BE2C (cell line): ENCODE results near the gene MED15.

Source experiments
- DNase-seq: peaks from one replicate; pipeline ENCODE4 v3.0.0-alpha.2; 2020
- H3K27me3 ChIP-seq: fragments of 250-450 bp; sonication (Bioruptor Pico); 2 replicates; pipeline ENCODE4 v1.5.1; 2020; ENCODE audit warnings: mild to moderate bottlenecking
- H3K36me3 ChIP-seq: fragments of 250-450 bp; sonication (Bioruptor Pico); 2 replicates; pipeline ENCODE4 v1.5.1; 2020; ENCODE audit warnings: mild to moderate bottlenecking
- H3K4me1 ChIP-seq: fragments of 250-450 bp; sonication (Bioruptor Pico); 2 replicates; pipeline ENCODE4 v1.5.1; 2020
- H3K4me3 ChIP-seq: 2 replicates; pipeline ENCODE4 v1.5.1; 2011; ENCODE audit warnings: low read depth, low read length
- H3K9me3 ChIP-seq: fragments of 250-450 bp; sonication (Bioruptor Pico); 2 replicates; pipeline ENCODE4 v1.5.1; 2020
- TF ChIP-seq, protein P1 (sequence below): IDR thresholded peaks from 2 replicates; pipeline ENCODE4 v1.5.1; 2012; ENCODE audit warnings: mild to moderate bottlenecking, low read depth, low read length

The MED15 gene

DNA sequence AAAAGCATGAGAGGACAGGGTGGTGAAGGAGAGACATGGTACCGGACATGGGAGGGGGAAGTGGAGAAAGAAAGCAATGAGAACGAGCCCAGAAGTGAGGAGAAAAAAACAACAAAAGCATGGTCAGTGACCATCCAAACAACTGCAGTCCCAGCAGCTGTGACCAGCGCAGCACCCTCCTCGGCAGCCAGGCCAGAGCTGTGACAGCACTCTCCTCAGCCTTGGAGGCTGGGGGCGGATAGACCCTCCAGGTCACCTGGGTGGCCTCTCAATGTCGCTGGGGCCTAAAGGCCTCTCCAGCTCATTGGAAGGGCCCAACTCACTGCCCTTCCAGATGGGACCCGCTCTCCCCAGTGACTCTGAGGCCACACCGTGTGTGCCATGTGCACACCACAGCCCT lies 103.3 kb downstream of the MED15 start:
- Histone ChIP-seq H3K9me3 (no peaks in the 10 kb centered on the region), H3K4me1 (peaks cover 6% of the 10 kb centered on the region), H3K36me3 (no peaks in the 10 kb centered on the region), H3K27me3 (no peaks in the 10 kb centered on the region), H3K4me3 (no peak overlapping the region)
- TF ChIP-seq, protein P1, sequence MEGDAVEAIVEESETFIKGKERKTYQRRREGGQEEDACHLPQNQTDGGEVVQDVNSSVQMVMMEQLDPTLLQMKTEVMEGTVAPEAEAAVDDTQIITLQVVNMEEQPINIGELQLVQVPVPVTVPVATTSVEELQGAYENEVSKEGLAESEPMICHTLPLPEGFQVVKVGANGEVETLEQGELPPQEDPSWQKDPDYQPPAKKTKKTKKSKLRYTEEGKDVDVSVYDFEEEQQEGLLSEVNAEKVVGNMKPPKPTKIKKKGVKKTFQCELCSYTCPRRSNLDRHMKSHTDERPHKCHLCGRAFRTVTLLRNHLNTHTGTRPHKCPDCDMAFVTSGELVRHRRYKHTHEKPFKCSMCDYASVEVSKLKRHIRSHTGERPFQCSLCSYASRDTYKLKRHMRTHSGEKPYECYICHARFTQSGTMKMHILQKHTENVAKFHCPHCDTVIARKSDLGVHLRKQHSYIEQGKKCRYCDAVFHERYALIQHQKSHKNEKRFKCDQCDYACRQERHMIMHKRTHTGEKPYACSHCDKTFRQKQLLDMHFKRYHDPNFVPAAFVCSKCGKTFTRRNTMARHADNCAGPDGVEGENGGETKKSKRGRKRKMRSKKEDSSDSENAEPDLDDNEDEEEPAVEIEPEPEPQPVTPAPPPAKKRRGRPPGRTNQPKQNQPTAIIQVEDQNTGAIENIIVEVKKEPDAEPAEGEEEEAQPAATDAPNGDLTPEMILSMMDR, result no peak
- no peak for DNase-seq

DNA sequence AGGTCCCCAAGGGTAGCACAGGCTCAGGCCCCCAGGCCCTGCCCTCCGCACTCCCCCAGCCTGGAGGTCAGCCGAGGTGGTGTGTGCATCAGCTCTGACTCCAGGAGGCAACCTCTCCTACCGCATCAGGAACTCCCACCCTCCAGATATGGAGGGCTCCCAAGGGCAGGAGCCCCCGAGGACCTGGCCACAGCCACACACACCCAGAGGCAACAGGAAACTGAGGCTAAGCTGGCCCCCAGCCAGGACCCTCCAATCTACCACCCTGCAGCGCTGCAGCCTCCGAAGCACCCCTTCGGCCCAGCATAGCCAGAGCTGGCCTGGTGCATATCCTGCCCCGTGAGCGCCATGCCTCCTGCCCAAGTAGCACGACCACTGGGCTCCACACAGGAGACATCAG lies 104.0 kb downstream of the MED15 start:
- Histone ChIP-seq H3K4me3 (no peak overlapping the region), H3K9me3 (no peaks in the 10 kb centered on the region), H3K4me1 (peaks cover 6% of the 10 kb centered on the region), H3K36me3 (no peaks in the 10 kb centered on the region), H3K27me3 (no peaks in the 10 kb centered on the region)
- TF ChIP-seq, protein P1, result no peak
- no peak for DNase-seq

DNA sequence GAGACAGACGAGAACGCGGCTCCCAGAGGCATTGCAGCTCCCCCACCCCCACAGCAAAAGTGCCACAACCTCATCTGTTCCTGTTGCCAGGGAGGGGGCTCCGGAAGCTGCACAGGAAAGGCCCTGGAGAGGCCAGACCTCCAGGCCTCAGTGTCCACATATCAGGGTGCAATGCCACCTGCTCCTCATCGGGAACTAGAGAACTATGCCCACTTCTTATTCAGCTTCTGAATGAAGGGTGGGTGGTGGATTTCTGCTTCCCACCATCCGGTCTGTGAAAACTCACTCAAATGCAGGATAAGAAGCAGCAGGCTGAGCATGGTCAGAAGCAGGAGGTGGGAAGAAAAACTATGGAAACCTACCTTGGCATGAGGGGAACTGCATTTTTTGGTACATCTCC lies 105.9 kb downstream of the MED15 start:
- Histone ChIP-seq H3K36me3 (no peaks in the 10 kb centered on the region), H3K4me1 (no peaks in the 10 kb centered on the region), H3K9me3 (no peaks in the 10 kb centered on the region), H3K27me3 (no peaks in the 10 kb centered on the region), H3K4me3 (no peak overlapping the region)
- TF ChIP-seq, protein P1, result no peak
- no peak for DNase-seq

DNA sequence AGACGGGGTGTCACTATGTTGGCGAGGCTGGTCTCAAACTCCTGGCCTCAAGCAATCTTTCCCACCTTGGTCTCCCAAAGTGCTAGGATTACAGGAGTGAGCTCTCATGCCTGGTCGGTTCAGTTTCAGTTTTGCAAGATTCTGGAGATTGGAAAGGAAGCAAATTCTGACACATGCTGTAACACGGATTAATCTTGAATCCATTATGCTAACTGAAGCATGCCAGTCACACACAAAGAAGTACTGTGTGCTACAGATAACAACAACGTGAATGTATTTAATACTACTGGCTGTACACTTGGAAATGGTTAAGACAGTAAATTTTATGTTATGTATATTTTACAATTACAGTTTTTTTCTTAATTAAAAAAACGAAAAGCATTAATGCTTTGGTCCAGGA lies 107.6 kb downstream of the MED15 start:
- Histone ChIP-seq H3K36me3 (no peaks in the 10 kb centered on the region), H3K4me1 (no peaks in the 10 kb centered on the region), H3K9me3 (no peaks in the 10 kb centered on the region), H3K4me3 (no peak overlapping the region), H3K27me3 (no peaks in the 10 kb centered on the region)
- DNase-seq, result no peak
- TF ChIP-seq, protein P1, result no peak

DNA sequence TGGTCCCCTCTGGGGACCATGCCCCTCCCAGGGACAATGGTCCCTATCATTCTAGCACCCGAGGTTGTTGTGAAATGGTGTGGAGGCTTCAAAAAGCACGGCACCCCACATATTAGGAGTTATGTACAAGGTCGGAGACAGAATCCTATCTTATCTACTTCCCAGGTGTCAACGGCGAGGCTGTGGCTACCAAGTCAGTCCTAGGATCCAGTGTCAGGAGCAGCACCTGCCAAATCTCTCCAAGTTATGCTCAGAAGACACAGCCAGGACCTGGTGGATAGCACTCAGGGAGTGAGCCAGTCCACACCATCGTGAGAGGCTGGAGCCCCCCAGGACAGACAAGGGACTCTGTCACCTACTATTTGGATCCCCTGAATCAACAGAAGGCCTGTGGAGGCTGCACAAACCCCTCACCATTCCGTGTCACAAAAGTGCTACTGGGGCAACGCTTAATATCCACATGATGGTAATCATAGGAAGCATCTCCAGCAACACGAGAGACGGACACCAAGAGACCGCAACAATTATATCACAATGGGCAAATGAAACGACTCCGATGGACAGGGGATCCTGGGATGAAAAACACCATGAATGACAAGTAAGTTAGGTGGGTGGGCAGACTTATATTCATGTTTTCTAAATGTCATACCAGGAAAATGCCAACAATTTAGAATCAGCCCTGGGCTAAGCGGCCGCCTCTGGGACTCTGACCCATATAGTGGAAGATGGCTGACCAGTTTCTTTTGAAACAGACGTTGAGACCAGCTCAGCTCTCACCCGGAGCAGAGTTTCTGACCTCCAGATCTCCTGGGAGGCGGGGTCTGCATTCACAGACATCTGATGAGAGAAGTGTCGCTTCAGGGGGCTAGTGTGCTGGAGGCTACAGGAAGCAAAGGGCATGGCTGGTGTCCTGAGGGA lies 108.4 kb downstream of the MED15 start:
- Histone ChIP-seq H3K9me3 (no peaks in the 10 kb centered on the region), H3K4me1 (no peaks in the 10 kb centered on the region), H3K4me3 (no peak overlapping the region), H3K27me3 (no peaks in the 10 kb centered on the region), H3K36me3 (no peaks in the 10 kb centered on the region)
- TF ChIP-seq, protein P1, result no peak
- no peak for DNase-seq

DNA sequence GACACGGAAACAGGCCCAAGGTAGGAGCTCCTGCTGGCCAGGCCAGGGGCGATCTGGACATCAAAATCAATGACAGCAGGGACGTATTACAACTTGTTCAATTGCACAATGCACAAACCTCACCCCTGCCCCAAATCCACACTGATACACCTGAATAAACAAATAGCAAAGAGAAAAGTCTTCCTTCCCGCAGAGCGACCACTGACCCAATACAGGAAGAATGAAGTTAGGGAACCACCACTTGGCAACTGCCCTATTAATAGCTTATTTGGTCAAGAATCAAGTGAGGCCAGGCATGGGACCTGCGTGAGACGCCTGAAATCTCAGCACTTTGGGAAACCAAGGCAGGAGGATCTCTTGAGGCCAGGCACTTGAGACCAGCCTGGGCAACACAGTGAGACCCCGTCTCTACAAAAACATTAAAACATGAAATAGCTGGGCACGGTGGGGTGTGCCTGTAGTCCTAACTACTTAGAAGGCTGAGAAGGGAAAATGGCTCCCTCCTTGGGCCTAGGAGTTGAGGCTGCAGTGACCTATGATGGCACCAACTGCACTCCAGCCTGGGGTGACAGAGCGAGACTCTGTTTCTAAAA lies 109.1 kb downstream of the MED15 start:
- Histone ChIP-seq H3K36me3 (no peaks in the 10 kb centered on the region), H3K9me3 (no peaks in the 10 kb centered on the region; the same call in 1 of the 2 replicates), H3K4me3 (no peak overlapping the region), H3K27me3 (no peaks in the 10 kb centered on the region), H3K4me1 (no peaks in the 10 kb centered on the region)
- DNase-seq, result no peak
- TF ChIP-seq, protein P1, result no peak
